GM23338 (cell line): Measurements from ENCODE around the gene SERINC5.

Experiments
- CTCF ChIP-seq, 2 experiments: fragments of 200-600 bp in 1 of 2; sonication (generic) in 1 of 2; conservative IDR thresholded peaks; 2 replicates each; pipeline versions ENCODE4 v1.5.1 to v1.6.1; 2016 to 2017; ENCODE audit warnings: antibody characterized with exemption in 2 of 2, low read depth in 2 of 2, mild to moderate bottlenecking in 2 of 2, moderate library complexity in 1 of 2
- EZH2 ChIP-seq: fragments of 200-600 bp; sonication (generic); IDR thresholded peaks from one replicate; pipeline ENCODE4 v1.8.0; 2017; ENCODE audit warnings: antibody characterized with exemption, mild to moderate bottlenecking, low read depth; ENCODE audit not compliant: unreplicated experiment
- JUNB ChIP-seq: IDR thresholded peaks from one replicate; pipeline ENCODE4 v1.6.1; 2016; ENCODE audit warnings: antibody characterized with exemption; ENCODE audit not compliant: unreplicated experiment
- POLR2AphosphoS5 ChIP-seq: IDR thresholded peaks from 2 replicates; pipeline ENCODE4 v1.6.1; 2016; ENCODE audit warnings: antibody characterized with exemption, low read depth
- REST ChIP-seq: IDR thresholded peaks from one replicate; pipeline ENCODE4 v1.6.1; 2018; ENCODE audit warnings: antibody characterized with exemption; ENCODE audit not compliant: unreplicated experiment
- ZNF331 ChIP-seq: fragments of 250-450 bp; sonication (Bioruptor Pico); IDR thresholded peaks from 2 replicates; pipeline ENCODE4 v1.5.0; 2020; ENCODE audit warnings: low read depth, mild to moderate bottlenecking, moderate library complexity

- TF ChIP-seq CTCF (conservative IDR thresholded peaks at IDR 0.05; ENCODE audit: low read depth in 2 of 2) (no peak), EZH2 (no peak), ZNF331 (CRISPR knock-in tag) (no peak), POLR2AphosphoS5 (no peak), JUNB (no peak), REST (no peak)
These were observed 62.4 kb downstream of the SERINC5 start for GRCh38 chr5:80193401-80193800.
